Stimulated activated CD4-positive, alpha-beta T cell treated with anti-CD3 and anti-CD28 coated beads, TNF-alpha, amount 100 ng/mL, for 4 hours (primary cell): ENCODE results near the gene REC114.
"Not testable (repeated sequence)": the region's sequence is repeated elsewhere in the genome, so short reads cannot be mapped to it uniquely, and the experiment has no call there.

Experiments used
- DNase-seq, 3 experiments: peaks; one replicate each; pipeline ENCODE4 v3.0.0-alpha.2; 2020; ENCODE audit warnings: low read depth in 3 of 3

Gene REC114, protein sequence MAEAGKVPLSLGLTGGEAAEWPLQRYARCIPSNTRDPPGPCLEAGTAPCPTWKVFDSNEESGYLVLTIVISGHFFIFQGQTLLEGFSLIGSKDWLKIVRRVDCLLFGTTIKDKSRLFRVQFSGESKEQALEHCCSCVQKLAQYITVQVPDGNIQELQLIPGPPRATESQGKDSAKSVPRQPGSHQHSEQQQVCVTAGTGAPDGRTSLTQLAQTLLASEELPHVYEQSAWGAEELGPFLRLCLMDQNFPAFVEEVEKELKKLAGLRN

DNA sequence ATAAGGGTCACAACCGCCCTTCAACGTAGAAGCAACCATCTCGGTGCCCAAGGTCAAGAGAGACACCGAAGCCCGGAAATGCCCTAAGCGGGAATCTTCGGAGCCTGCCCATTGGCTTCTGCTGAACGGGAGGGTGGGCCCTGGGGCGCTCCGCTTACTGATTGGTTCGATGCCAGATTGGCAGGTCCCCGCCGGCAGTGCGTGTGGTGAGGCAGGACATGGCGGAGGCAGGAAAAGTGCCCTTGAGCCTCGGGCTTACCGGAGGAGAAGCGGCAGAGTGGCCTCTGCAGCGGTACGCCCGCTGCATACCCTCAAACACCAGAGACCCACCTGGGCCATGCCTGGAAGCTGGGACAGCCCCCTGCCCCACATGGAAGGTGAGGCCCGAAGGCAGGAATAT lies at the start of gene REC114:
Gene REC114, plus strand, starts transcription at position 197 of the 400 bp plus-strand sequence. Its CDS starts 22 bp downstream, at position 219.
- no peak for DNase-seq

DNA sequence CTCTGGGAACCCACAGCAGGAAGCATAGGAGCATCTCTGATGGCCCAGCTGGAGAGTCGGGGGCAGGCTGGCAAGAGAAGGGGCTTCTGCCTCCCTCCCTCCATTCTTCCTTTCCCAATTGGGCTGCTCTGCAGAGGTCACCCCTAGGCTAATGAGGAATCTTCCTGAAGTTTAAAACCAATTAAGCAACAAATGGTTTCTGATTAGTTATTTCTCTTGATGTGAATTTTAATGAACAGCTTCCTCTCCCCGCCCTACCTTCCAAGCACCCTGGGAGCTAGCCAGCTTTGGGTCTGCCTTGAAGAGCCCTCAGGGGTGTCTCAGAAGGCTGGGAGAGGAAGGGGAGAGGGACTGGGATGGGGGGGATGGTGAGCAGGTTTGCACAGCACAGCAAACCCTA lies 49.6 kb upstream of the REC114 start:
- no peak for DNase-seq

DNA sequence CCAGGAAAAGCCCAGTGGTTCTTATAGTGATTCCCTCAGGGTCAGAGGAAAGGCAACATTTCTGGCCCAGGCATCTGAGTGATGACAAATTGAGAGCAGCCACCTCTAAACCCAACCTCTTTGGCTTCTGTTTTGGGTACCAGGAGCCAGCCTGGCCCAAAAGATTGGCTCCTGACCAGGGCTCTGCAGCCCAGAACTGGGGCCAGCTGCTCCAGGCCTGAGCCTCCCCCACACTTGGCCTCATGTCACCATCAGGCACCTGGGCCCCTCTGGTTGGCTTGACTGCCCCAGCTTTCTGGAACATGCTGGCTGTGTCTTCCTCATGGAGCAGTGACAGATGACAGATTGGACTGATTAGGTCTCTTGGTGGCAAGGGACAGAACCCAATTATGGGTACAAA lies 48.2 kb upstream of the REC114 start:
- DNase-seq: no peak

DNA sequence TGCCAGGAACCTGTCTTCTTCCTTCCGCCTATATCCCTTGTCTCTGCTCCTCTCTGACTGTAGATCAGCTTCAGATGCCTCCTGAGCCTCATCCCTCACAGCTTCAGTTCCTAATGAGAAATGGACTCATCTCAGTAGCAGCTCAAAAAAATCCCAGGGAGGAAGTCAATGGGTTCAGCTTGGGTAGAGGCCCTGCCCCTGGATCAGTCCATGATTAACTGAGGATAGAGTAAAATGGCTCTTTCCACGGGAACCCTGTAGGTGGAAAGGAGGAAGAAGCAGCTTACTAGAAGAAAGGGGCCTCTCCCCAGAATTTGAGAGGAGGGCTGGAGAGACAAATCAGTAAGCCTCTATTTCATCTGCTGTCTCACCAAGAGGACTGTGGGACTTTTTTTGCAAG lies 47.3 kb upstream of the REC114 start:
- DNase-seq: no peak

DNA sequence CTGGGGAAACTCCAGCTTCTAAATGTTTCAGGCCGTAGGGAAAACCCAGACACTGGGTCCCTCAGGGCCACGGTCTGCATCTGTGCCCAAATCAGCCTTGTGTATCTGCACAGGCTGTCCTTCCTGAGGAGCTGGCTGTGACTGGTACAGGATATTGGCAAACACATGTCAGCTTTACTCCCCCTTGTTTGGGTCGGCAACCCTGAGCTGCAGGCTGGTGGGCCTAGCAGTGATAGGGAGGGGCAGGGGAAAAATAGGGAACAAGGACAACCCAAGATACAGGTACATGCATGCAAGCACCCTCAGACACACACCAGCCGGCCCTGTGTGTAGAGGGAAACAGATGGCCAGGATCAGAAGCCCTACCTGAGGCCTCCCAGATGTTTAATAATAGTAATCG lies 45.5 kb upstream of the REC114 start:
- DNase-seq: no peak

DNA sequence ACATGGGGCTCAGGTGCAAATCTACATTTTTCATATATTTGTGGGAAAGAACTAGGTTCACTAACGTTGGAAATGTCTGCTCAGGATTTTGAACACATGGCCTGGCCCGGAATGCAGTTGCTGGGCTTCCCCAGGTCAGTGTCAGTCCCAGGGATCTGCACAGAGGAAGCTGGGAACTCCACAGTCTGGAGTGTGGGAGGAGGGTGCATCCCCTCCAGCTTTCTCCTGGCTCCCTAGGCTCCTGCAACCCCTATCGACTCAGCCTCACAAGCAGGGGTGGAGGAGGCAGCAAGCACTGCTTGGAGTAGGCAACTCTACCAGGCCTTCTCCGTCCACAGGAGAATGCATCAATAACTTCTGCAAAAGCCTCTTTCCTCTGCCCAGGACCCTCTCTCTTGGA lies 44.1 kb upstream of the REC114 start:
- no peak for DNase-seq

DNA sequence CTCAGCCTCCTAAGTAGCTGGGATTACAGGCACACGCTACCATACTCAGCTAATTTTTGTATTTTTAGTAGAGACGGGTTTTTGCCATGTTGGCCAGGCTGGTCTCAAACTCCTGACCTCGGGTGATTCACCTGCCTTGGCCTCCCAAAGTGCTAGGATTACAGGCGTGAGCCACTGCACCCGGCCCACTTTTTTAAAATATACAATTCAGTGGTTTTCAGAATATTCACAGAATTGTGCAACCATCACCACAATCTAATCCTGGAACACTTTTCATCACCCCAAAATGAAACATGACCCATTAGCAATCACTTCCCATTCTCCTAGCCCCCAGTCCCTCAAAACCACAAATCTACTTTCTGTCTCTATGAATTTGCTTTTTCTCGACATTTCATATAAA lies 42.7 kb upstream of the REC114 start:
- not testable (repeated sequence) for DNase-seq

DNA sequence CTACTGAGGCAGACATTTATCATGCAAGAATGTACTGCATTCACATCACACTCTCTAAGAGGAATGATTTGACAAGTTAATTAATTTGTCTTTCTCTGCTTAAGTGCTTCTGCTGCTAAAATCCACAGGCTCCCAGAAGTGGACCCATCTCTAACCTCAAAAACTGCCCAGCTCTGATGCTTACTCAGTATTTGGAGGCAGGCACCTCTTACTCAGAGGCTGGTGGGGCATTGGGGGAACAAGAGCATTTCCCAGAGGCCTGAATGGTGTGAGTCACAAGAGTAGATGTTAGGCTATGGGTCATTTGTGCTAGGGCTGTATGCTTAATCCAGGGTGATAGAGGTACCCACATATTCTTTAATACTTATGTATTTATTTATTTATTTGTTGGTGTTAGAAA lies 39.8 kb upstream of the REC114 start:
- no peak for DNase-seq

DNA sequence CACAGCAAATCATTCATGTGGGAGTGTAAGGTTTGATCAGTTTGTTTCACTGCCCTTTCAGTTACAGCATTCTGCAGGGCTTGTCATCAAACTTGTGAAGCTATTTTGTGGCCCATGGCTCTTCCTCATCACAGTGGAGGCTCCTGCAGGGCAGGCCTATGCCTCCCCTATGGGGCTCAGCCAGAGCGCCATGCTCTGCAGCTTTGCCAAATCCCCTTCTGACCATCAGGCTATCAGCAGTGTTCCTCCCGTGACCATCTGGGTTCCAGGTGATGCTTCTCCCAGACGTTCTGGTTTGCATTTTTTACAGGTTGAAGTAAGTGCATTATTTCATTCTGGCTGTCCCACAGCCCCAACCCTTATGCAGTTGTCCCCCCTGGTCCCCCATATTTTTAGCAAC lies 28.1 kb upstream of the REC114 start:
- no peak for DNase-seq

DNA sequence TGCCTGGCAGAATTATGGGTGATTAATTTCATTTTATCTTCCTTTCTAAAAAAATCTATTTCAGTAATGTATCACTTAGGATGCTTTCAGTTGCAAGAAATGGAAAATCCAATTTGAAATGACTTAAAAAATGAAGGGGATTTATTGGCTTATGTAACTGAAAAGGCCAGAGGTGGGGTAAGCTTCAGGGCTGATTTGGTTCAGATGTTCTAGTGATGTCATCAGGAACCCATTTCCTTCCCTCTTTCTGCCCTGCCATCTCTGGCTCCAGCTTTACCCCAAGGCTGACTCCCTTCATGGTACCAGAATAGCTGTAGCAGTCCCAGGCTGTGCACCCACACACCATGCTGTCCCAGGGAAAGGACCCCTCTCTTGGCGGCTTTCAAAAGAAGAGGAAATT lies 18.5 kb upstream of the REC114 start:
- DNase-seq: no peak

DNA sequence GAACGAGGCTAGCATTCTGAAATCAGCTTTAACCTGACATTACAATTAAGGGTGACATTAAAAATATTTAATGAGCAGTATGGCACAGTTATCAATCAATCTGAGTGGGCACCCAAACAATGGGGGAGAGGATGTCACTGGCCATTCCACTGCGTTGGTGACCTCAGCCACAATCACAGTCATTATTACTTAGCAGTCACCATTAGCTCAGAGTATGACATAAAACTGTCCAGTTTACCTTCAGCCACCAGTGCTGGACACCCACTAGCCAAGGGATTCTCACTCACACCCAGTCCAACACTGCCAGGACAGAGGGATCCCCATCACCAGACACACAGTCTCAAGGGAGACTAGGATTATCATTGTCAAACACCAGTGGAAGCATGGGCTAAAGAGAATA lies 17.5 kb upstream of the REC114 start:
- DNase-seq: no peak

DNA sequence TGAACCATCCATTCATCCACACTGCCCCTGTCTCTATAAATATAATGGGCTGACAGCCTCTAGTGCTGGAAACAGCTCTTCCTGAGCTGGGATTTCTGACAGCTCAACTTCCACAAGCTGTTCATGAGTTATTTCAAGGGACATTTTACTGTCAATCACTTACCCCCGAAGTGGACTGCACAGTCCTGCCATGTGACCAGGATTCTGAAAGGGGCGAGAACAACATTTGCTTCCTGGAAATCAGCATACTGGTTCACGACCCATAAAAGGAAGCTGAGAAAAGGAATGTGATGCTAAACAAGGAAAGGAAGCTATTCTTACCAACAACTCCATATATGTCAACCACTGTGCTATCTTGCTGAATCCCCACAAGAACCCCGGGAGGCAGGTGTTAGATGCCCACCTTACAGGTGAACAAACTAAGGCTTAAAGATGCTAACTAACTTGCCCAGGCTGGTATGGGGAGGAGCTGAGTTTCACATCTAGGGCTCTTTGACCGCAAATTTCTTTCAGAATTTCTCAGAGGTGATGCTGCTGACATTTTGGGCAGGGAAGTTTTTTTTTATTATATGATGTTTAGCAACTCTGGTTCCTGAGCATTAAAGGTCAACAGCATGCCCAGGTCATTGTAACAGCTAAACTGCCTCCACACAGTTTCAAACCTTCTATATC lies 16.5 kb upstream of the REC114 start:
- no peak for DNase-seq

DNA sequence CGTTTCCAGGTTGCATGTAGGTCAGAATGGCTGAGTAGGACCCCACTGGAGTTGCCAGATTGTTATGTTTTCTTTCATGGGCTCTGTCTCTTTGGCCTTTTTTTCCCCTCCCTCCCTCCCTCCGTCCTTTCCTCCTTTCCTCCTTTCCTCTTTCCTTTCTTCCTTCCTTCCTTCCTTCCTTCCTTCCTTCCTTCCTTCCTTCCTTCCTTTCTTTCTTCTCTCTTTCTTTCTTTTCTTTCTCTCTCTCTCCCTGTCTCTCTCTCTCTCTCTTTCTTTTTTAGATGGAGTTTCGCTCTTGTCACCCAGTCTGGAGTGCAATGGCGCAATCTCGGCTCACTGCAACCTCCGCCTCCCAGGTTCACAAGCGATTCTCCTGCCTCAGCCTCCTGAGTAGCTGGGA lies 11.6 kb upstream of the REC114 start:
- DNase-seq: not testable (repeated sequence)

DNA sequence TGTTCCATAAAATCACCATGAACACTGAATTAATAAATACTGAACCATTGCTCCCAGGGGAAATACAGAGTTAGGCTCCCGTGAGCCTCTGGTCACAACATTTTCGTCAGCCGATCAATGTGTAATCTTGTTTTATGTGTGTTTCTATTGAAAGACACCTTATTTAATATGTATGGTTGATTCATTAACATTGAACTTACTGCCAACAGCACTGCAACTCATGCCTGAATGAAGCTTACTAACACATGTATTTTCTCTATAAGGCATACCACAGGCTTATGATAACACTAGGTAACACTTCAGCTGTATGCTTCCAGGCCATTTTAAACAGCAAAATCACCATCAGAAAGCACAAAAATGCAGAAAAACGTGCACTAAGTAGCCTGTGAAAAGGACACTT lies 9.1 kb upstream of the REC114 start:
- no peak for DNase-seq

DNA sequence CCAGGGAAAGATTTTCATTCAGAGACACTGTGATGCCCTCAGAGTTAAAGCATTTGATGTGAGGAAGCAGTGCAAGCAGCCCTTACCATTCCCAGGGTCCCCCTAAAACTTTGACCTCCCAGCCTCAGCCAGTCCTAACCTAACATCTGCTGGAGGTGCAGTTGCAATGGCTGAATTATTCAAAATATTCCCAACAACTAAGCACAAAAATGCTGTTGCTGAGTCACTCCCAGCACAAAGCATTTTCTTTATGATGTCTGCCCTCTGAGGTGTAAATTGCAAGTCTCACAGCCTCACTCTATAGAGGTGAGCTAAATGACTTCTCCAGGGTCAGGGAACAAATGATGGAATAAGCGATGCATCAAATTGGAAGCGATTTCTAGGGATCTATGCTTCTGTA lies 6.4 kb upstream of the REC114 start:
- DNase-seq: no peak

DNA sequence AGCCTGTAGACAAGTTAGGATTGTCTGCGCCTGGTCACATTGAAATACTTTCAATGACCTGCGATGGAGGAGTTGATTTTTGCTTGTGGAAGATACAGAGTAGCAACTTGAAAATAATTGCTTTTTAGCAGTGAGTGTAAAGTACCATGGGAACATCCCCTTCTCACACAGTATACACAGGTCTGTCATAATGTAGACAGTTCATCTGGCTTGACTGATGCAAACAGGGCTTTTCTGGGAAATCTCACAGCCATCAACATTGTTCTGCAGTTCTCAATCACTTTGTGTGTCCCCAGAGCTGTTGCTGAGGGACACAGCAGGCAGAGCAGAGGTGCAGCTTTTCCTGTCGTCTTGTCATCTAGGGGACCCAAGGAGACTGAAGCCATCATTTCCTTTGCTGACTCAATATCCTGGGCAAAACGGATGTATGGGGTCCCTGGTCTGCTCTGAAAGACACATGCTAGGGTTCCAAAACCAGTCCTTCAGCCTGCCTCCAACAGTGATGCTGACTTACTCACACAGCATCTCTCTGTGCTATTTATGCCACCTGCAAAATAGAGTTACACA lies 5.3 kb upstream of the REC114 start:
- no peak for DNase-seq

DNA sequence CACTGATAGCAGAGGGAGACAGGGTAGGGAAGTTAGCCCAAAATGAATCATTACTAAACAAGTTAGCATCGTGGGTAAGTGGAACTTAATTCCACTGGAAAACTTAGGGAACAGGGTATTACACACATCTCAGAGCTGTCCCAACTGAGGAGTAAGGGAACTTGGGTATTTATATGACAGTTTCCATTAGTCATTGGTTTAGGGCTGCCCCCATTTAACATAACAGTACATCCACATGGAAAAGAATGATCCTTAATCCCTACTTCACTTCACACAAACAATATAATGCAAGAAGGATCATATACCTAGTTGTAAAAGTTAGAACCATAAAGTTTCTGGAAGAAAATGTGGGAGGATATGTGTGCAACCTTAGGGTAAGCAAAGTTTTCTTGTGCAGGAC lies 4.3 kb upstream of the REC114 start:
- DNase-seq: no peak

DNA sequence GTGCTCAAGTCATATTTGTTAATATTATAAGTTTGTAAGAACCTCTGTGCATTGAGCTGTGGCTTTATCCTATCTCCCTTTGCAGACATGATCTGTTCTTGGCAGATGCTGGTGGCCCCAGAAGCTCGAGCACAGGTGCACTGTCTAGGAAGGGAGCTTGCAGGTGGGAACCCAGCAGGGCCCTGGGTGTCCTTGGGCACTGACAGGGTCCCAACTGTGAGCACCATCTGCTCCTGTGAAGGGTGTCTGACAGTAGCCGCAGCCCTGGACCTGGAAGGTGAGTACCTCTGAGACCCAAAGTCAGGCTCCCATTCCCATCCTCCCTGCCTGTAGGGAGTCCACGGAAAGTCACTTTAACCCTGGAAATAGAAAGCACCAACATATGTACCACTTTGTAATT lies 2.4 kb upstream of the REC114 start:
- no peak for DNase-seq

DNA sequence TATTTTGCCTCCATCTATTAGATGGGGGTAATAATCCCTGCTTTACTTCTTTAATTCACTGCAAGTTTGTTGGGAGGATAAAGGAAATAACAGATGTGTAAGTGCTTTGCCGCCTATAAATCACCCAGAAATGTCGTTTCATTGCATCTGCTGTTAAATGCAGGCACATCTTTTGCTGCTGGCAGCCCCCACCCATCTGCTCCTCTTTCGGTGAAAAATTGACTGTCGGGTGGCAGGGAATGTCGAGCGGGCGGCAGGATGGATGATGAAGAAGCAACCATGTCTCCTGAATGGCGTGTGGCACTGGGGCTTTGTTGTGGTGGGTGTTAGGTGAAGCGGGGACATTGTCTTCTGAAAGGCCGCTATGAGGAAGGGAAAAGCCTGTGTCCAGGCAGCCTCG lies 543 bp upstream of the REC114 start:
- no peak for DNase-seq

DNA sequence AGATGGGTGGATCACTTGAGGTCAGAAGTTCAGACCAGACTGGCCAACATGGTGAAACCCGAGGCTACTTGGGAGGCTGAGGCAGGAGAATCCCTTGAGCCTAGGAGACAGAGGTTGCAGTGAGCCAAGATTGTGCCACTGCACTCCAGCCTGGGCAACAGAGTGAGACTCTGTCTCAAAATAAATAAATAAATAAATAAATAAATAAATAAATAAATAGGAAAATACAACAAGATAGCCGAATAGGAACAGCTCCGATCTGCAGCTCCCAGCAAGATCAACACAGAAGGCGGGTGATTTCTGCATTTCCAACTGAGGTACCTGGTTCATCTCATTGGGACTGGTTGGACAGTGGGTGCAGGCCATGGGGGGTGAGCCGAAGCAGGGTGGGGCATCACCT lies 4.5 kb downstream of the REC114 start:
- DNase-seq: not testable (repeated sequence)

DNA sequence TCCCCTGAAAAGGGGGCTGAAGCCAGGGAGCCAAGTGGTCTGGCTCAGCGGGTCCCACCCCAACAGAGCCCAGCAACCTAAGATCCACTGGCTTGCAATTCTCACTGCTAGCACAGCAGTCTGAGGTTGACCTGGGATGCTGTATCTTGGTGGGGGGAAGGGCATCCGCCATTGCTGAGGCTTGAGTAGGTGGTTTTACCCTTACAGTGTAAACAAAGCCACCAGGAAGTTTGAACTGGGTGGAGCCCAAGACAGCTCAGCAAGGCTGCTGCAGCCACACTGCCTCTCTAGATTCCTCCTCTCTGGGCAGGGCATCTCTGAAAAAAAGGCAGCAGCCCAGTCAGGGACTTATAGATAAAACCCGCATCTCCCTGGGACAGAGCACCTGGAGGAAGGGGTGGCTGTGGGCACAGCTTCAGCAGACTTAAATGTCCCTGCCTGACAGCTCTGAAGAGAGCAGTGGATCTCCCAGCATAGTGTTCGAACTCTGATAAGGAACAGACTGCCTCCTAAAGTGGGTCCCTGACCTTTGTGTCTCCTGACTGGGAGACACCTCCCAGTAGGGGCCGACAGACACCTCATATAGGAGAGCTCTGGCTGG lies 5.3 kb downstream of the REC114 start:
- not testable (repeated sequence) for DNase-seq

DNA sequence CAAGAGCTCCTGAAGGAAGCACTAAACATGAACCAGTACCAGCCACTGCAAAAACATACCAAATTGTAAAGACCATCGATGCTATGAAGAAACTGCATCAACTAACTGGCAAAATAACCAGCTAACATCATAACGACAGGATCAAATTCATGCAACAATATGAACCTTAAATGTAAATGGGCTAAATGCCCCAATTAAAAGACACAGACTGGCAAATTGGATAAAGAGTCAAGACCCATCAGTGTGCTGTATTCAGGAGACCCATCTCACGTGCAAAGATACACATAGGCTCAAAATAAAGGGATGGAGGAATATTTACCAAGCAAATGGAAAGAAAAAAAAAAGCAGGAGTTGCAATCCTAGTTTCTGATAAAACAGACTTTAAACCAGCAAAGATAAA lies 7.0 kb downstream of the REC114 start:
- not testable (repeated sequence) for DNase-seq

DNA sequence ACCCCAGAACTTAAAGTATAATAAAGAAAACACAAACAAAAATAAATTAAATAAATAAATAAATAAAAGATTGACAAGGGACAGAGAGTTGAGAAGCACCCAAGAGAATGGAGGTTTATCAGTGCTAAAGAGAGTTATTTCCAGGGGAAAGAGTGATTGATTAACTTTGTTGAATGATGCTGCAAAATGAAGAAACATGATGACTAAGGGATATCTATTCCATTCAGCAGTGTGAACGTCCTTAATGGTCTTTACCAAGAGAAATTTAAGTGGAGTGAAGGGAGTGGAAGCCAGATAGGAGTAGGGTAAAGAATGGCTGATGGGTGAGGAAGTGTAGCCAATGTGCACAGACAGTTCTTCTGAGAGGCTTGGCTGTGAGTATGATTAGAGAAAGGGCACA lies 11.1 kb downstream of the REC114 start:
- no peak for DNase-seq
